PC-9 (cell line): ENCODE measurements around the gene SMAGP. TPM values are rescaled to one million over a fixed set of nuclear protein-coding genes. Genes with fewer than 3 reads are reported as not detected.

Experiments
- BruUV-seq: library from RNA; stranded (reverse); fragments of 400-500 nt; replicated peaks from 2 replicates; lab custom pipeline; 2021; lab: Mats Ljungman, UMichigan
- CTCF ChIA-PET: fragments of 300-600 bp; sonication (Branson Sonifier 250); formaldehyde crosslinking; loops from one replicate; lab custom pipeline; 2022; ENCODE audit warnings: antibody characterized with exemption; lab: Charles Lee
- POLR2A ChIA-PET: fragments of 300-600 bp; sonication (Branson Sonifier 250); formaldehyde crosslinking; loops from one replicate; lab custom pipeline; 2022; ENCODE audit warnings: antibody characterized with exemption; ENCODE audit not compliant: unreplicated experiment; lab: Charles Lee
- DNase-seq, 2 experiments: peaks; one replicate each; pipeline versions ENCODE4 v3.0.0 to v3.0.0-alpha.2; 2015 to 2022; ENCODE audit warnings: mixed read lengths in 1 of 2
- H2AFZ ChIP-seq: fragments of 200-600 bp; sonication (generic); 2 replicates; pipeline ENCODE4 v1.8.1; 2017; ENCODE audit warnings: antibody characterized with exemption
- H3F3A ChIP-seq: fragments of 200-600 bp; sonication (generic); 2 replicates; pipeline ENCODE4 v1.8.1; 2017; ENCODE audit warnings: antibody characterized with exemption, mild to moderate bottlenecking, low read depth; ENCODE audit not compliant: insufficient read depth
- H3K27ac ChIP-seq: fragments of 200-600 bp; sonication (generic); 2 replicates; pipeline ENCODE4 v1.6.1; 2016; ENCODE audit warnings: mixed run types
- H3K27me3 ChIP-seq: fragments of 200-600 bp; sonication (generic); 2 replicates; pipeline ENCODE4 v1.6.1; 2016; ENCODE audit warnings: low read depth, mixed run types; ENCODE audit not compliant: insufficient read depth
- H3K36me3 ChIP-seq: fragments of 200-600 bp; sonication (generic); 2 replicates; pipeline ENCODE4 v1.6.1; 2016; ENCODE audit warnings: low read depth, mixed run types
- H3K4me1 ChIP-seq: fragments of 200-600 bp; sonication (generic); replicated peaks from 2 replicates; pipeline ENCODE4 v1.6.1; 2016; ENCODE audit warnings: mixed run types; ENCODE audit not compliant: insufficient read depth
- H3K4me2 ChIP-seq: fragments of 200-600 bp; sonication (generic); 2 replicates; pipeline ENCODE4 v1.6.1; 2017; ENCODE audit warnings: mixed run types
- H3K4me3 ChIP-seq: fragments of 200-600 bp; sonication (generic); 2 replicates; pipeline ENCODE4 v1.6.1; 2016; ENCODE audit warnings: mixed run types
- H3K79me2 ChIP-seq: fragments of 200-600 bp; sonication (generic); 2 replicates; pipeline ENCODE4 v1.6.1; 2017; ENCODE audit warnings: low read depth, mixed run types
- H3K9me2 ChIP-seq: fragments of 200-600 bp; sonication (generic); 2 replicates; pipeline ENCODE4 v1.8.1; 2017; ENCODE audit warnings: mild to moderate bottlenecking; ENCODE audit not compliant: insufficient read depth
- H3K9me3 ChIP-seq: fragments of 200-600 bp; sonication (generic); 2 replicates; pipeline ENCODE4 v1.8.1; 2016; ENCODE audit warnings: low read depth; ENCODE audit not compliant: insufficient read depth
- H4K20me1 ChIP-seq: fragments of 200-600 bp; sonication (generic); 2 replicates; pipeline ENCODE4 v1.8.1; 2017; ENCODE audit not compliant: insufficient read depth
- CTCF ChIP-seq: fragments of 200-600 bp; sonication (generic); conservative IDR thresholded peaks from 2 replicates; pipeline ENCODE4 v1.6.1; 2017; ENCODE audit warnings: mixed run types, antibody characterized with exemption, mild to moderate bottlenecking, moderate library complexity
- EZH2 ChIP-seq: fragments of 200-600 bp; sonication (generic); IDR thresholded peaks from 2 replicates; pipeline ENCODE4 v1.8.0; 2017; ENCODE audit warnings: antibody characterized with exemption, low read depth
- intact Hi-C: fragments of 100-400 bp; cut with micrococcal nuclease; formaldehyde crosslinking; loops from one replicate; pipeline ENCODE4 v1.10.0; 2022; ENCODE audit not compliant: unreplicated experiment
- total RNA-seq: library from RNA; stranded (reverse); gene quantifications from 2 replicates; pipeline ENCODE4 v1.2.3, GENCODE V29; 2021

The SMAGP gene
- total RNA-seq, 1 experiment from 2014 or later, result 36.3 TPM

- no peaks in the 10 kb centered on the region for H3K79me2 ChIP-seq
- H3F3A ChIP-seq, result peaks cover 12% of the 10 kb centered on the region; the same call in 1 of the 2 replicates
- no peaks in the 10 kb centered on the region for H3K9me3 ChIP-seq
- no peaks in the 10 kb centered on the region for H3K27me3 ChIP-seq
- H3K4me1 ChIP-seq, result peaks cover 9% of the 10 kb centered on the region
- TF ChIP-seq EZH2 (no peak), CTCF (no peak)
- no peaks in the 10 kb centered on the region for H4K20me1 ChIP-seq
- H2AFZ ChIP-seq, result no peak overlapping the region
- no peak overlapping the region for H3K4me2 ChIP-seq
- DNase-seq, result no peak
- POLR2A ChIA-PET, result no interaction called here
- H3K9me2 ChIP-seq, result no peaks in the 10 kb centered on the region
- no peaks in the 10 kb centered on the region for H3K36me3 ChIP-seq
- CTCF ChIA-PET, result no interaction called here
- intact Hi-C loops, result no loop called here
- no peak overlapping the region for H3K27ac ChIP-seq
- no TSS peak for BruUV-seq
- no peak overlapping the region for H3K4me3 ChIP-seq
Measured at GRCh38 chr12:51214895-51215294, 55.3 kb downstream of the SMAGP start.

- H3K36me3 ChIP-seq, result no peaks in the 10 kb centered on the region
- CTCF ChIA-PET, result no interaction called here
- intact Hi-C loops, result no loop called here
Measured at GRCh38 chr12:51210690-51211395, 59.4 kb downstream of the SMAGP start.

GRCh38 chr12:51209259-51209658, 61.0 kb downstream of the SMAGP start:
- BruUV-seq, result no TSS peak

More at GRCh38 chr12:51210690-51211395, 59.4 kb downstream of the SMAGP start:
- no peak for DNase-seq
- H2AFZ ChIP-seq, result no peak overlapping the region
- BruUV-seq, result no TSS peak
- POLR2A ChIA-PET, result interaction anchor here (0.8 kb wide), 1 partner anchor 96 kb away, joined by 8 read pairs; no protein-coding TSS in a partner anchor
- no peaks in the 10 kb centered on the region for H3K9me2 ChIP-seq
- no peaks in the 10 kb centered on the region for H3K9me3 ChIP-seq
- no peak overlapping the region for H3K4me2 ChIP-seq
- H3K27me3 ChIP-seq, result no peaks in the 10 kb centered on the region
- no peaks in the 10 kb centered on the region for H3K4me1 ChIP-seq
- TF ChIP-seq CTCF, result no peak
- TF ChIP-seq EZH2, result no peak
- no peak overlapping the region for H3K4me3 ChIP-seq
- H3K27ac ChIP-seq, result no peak overlapping the region
- H3K79me2 ChIP-seq, result no peaks in the 10 kb centered on the region
- peaks cover 2% of the 10 kb centered on the region; the same call in 1 of the 2 replicates for H3F3A ChIP-seq
- H4K20me1 ChIP-seq, result no peaks in the 10 kb centered on the region

More at GRCh38 chr12:51209259-51209658, 61.0 kb downstream of the SMAGP start:
- H3K4me2 ChIP-seq, result no peak overlapping the region
- H3K27me3 ChIP-seq, result no peaks in the 10 kb centered on the region
- no peaks in the 10 kb centered on the region for H4K20me1 ChIP-seq
- H3K4me3 ChIP-seq, result no peak overlapping the region
- no peak overlapping the region for H3K27ac ChIP-seq
- CTCF ChIA-PET, result no interaction called here
- no peaks in the 10 kb centered on the region for H3K36me3 ChIP-seq
- no peaks in the 10 kb centered on the region for H3K9me2 ChIP-seq
- H3F3A ChIP-seq, result no peaks in the 10 kb centered on the region
- no peak overlapping the region for H2AFZ ChIP-seq
- H3K79me2 ChIP-seq, result no peaks in the 10 kb centered on the region
- H3K9me3 ChIP-seq, result no peaks in the 10 kb centered on the region
- DNase-seq, result no peak
- POLR2A ChIA-PET, result interaction anchor here (0.5 to 0.6 kb wide), 2 partner anchors 21 to 442 kb away, joined by 3 to 5 read pairs; no protein-coding TSS in a partner anchor
- H3K4me1 ChIP-seq, result no peaks in the 10 kb centered on the region
- TF ChIP-seq CTCF, result no peak
- TF ChIP-seq EZH2, result no peak
- intact Hi-C loops, result no loop called here
